BLaER1 (cell line): ENCODE measurements around the gene TSPAN5.

Experiments
- H3K27ac ChIP-seq: shearing (Covaris generic); formaldehyde crosslinking; 2 replicates; pipeline ENCODE4 v1.8.1; 2022
- H3K27me3 ChIP-seq: shearing (Covaris generic); formaldehyde crosslinking; 2 replicates; pipeline ENCODE4 v1.8.1; 2022
- H3K36me3 ChIP-seq: shearing (Covaris generic); formaldehyde crosslinking; 2 replicates; pipeline ENCODE4 v1.8.1; 2022
- H3K4me1 ChIP-seq: shearing (Covaris generic); formaldehyde crosslinking; 2 replicates; pipeline ENCODE4 v1.8.1; 2022
- H3K4me2 ChIP-seq: shearing (Covaris generic); formaldehyde crosslinking; 2 replicates; pipeline ENCODE4 v1.8.1; 2022
- H3K4me3 ChIP-seq: shearing (Covaris generic); formaldehyde crosslinking; 2 replicates; pipeline ENCODE4 v1.8.1; 2022
- H3K9ac ChIP-seq: shearing (Covaris generic); formaldehyde crosslinking; 2 replicates; pipeline ENCODE4 v1.8.1; 2022
- H3K9me3 ChIP-seq: shearing (Covaris generic); formaldehyde crosslinking; 2 replicates; pipeline ENCODE4 v1.8.1; 2022
- H4K20me1 ChIP-seq: shearing (Covaris generic); formaldehyde crosslinking; 2 replicates; pipeline ENCODE4 v1.8.1; 2022
- Cebpa-rat ChIP-seq: shearing (Covaris generic); IDR thresholded peaks from 2 replicates; pipeline ENCODE4 v1.8.1; 2022

The TSPAN5 gene

GRCh38 chr4:98508248-98508647 lies 150.2 kb downstream of the TSPAN5 start:
- Histone ChIP-seq H4K20me1 (no peaks in the 10 kb centered on the region), H3K9ac (no peak overlapping the region), H3K4me1 (no peaks in the 10 kb centered on the region), H3K27ac (no peak overlapping the region), H3K36me3 (no peaks in the 10 kb centered on the region), H3K4me2 (no peak overlapping the region), H3K9me3 (no peaks in the 10 kb centered on the region), H3K27me3 (no peaks in the 10 kb centered on the region), H3K4me3 (no peak overlapping the region)
- no peak for TF ChIP-seq Cebpa-rat

GRCh38 chr4:98507299-98507698 lies 151.1 kb downstream of the TSPAN5 start:
- no peak for TF ChIP-seq Cebpa-rat
- Histone ChIP-seq H3K4me2 (no peak overlapping the region), H3K27ac (no peak overlapping the region), H3K36me3 (no peaks in the 10 kb centered on the region), H3K4me1 (no peaks in the 10 kb centered on the region), H3K4me3 (no peak overlapping the region), H3K9ac (no peak overlapping the region), H3K27me3 (no peaks in the 10 kb centered on the region), H3K9me3 (no peaks in the 10 kb centered on the region), H4K20me1 (no peaks in the 10 kb centered on the region)

- Histone ChIP-seq H3K9ac (no peak overlapping the region), H3K4me2 (no peak overlapping the region), H3K4me1 (no peaks in the 10 kb centered on the region), H3K36me3 (no peaks in the 10 kb centered on the region), H3K9me3 (no peaks in the 10 kb centered on the region), H3K4me3 (no peak overlapping the region), H4K20me1 (no peaks in the 10 kb centered on the region), H3K27me3 (no peaks in the 10 kb centered on the region), H3K27ac (no peak overlapping the region)
- no peak for TF ChIP-seq Cebpa-rat
These were observed 151.8 kb downstream of the TSPAN5 start for GRCh38 chr4:98506462-98507132.

GRCh38 chr4:98505992-98506391 lies 152.4 kb downstream of the TSPAN5 start:
- H3K4me3 ChIP-seq = no peak overlapping the region
- no peaks in the 10 kb centered on the region for H4K20me1 ChIP-seq
- no peaks in the 10 kb centered on the region for H3K4me1 ChIP-seq
- no peak for TF ChIP-seq Cebpa-rat
- no peaks in the 10 kb centered on the region for H3K36me3 ChIP-seq
- no peaks in the 10 kb centered on the region for H3K27me3 ChIP-seq
- H3K4me2 ChIP-seq = no peak overlapping the region
- no peaks in the 10 kb centered on the region for H3K9me3 ChIP-seq
- no peak overlapping the region for H3K27ac ChIP-seq
- no peak overlapping the region for H3K9ac ChIP-seq

GRCh38 chr4:98504091-98504490 lies 154.3 kb downstream of the TSPAN5 start:
- H3K4me2 ChIP-seq = no peak overlapping the region
- TF ChIP-seq Cebpa-rat = no peak
- no peak overlapping the region for H3K27ac ChIP-seq
- H4K20me1 ChIP-seq = no peaks in the 10 kb centered on the region
- H3K4me3 ChIP-seq = no peak overlapping the region
- no peaks in the 10 kb centered on the region for H3K27me3 ChIP-seq
- no peak overlapping the region for H3K9ac ChIP-seq
- no peaks in the 10 kb centered on the region for H3K9me3 ChIP-seq
- H3K36me3 ChIP-seq = no peaks in the 10 kb centered on the region
- H3K4me1 ChIP-seq = no peaks in the 10 kb centered on the region

- Histone ChIP-seq H3K27me3 (no peaks in the 10 kb centered on the region), H3K4me3 (no peak overlapping the region), H3K9me3 (no peaks in the 10 kb centered on the region), H3K9ac (no peak overlapping the region), H3K4me1 (no peaks in the 10 kb centered on the region), H3K27ac (no peak overlapping the region), H3K36me3 (no peaks in the 10 kb centered on the region), H3K4me2 (no peak overlapping the region), H4K20me1 (no peaks in the 10 kb centered on the region)
- TF ChIP-seq Cebpa-rat = no peak
These were observed 154.7 kb downstream of the TSPAN5 start for GRCh38 chr4:98503676-98504075.

- Histone ChIP-seq H3K4me3 (no peak overlapping the region), H3K9ac (no peak overlapping the region), H3K27me3 (no peaks in the 10 kb centered on the region), H3K4me2 (no peak overlapping the region), H3K4me1 (no peaks in the 10 kb centered on the region), H3K36me3 (no peaks in the 10 kb centered on the region), H4K20me1 (no peaks in the 10 kb centered on the region), H3K9me3 (no peaks in the 10 kb centered on the region), H3K27ac (no peak overlapping the region)
- TF ChIP-seq Cebpa-rat = no peak
These were observed 155.8 kb downstream of the TSPAN5 start for GRCh38 chr4:98502624-98503023.

- H3K4me2 ChIP-seq = no peak overlapping the region
- TF ChIP-seq Cebpa-rat = no peak
- no peak overlapping the region for H3K4me3 ChIP-seq
- no peaks in the 10 kb centered on the region for H3K4me1 ChIP-seq
- H3K27me3 ChIP-seq = no peaks in the 10 kb centered on the region
- no peak overlapping the region for H3K9ac ChIP-seq
- H3K36me3 ChIP-seq = no peaks in the 10 kb centered on the region
- H3K27ac ChIP-seq = no peak overlapping the region
- H3K9me3 ChIP-seq = no peaks in the 10 kb centered on the region
- H4K20me1 ChIP-seq = no peaks in the 10 kb centered on the region
These were observed 156.4 kb downstream of the TSPAN5 start for GRCh38 chr4:98502031-98502430.

- Histone ChIP-seq H3K4me3 (no peak overlapping the region), H4K20me1 (no peaks in the 10 kb centered on the region), H3K4me2 (no peak overlapping the region), H3K27me3 (no peaks in the 10 kb centered on the region), H3K36me3 (no peaks in the 10 kb centered on the region), H3K4me1 (no peaks in the 10 kb centered on the region), H3K27ac (no peak overlapping the region), H3K9me3 (no peaks in the 10 kb centered on the region), H3K9ac (no peak overlapping the region)
- no peak for TF ChIP-seq Cebpa-rat
These were observed 157.0 kb downstream of the TSPAN5 start for GRCh38 chr4:98501383-98501782.

GRCh38 chr4:98498774-98499173 lies 159.6 kb downstream of the TSPAN5 start:
- Histone ChIP-seq H4K20me1 (no peaks in the 10 kb centered on the region), H3K4me2 (no peak overlapping the region), H3K27me3 (no peaks in the 10 kb centered on the region), H3K9me3 (no peaks in the 10 kb centered on the region), H3K36me3 (no peaks in the 10 kb centered on the region), H3K9ac (no peak overlapping the region), H3K27ac (no peak overlapping the region), H3K4me1 (no peaks in the 10 kb centered on the region), H3K4me3 (no peak overlapping the region)
- TF ChIP-seq Cebpa-rat = no peak
